Mesenchymal stem cell (in vitro differentiated cells and primary cell): ENCODE results near the gene HTR5A. TPM values are rescaled to one million over a fixed set of nuclear protein-coding genes. Genes with fewer than 3 reads are reported as not detected.

Experiments
- DNase-seq: peaks from one replicate; pipeline ENCODE4 v3.0.0-alpha.2; 2013
- H2AFZ ChIP-seq: one replicate; pipeline ENCODE4 v1.6.1; 2013; ENCODE audit warnings: low read depth, mild to moderate bottlenecking, control low read depth, inconsistent platforms, low read length, moderate library complexity
- H2AK5ac ChIP-seq: 2 replicates; pipeline ENCODE4 v1.6.1; 2013; ENCODE audit warnings: low read length, moderate library complexity, mild to moderate bottlenecking, inconsistent platforms; ENCODE audit not compliant: severe bottlenecking
- H2BK120ac ChIP-seq: one replicate; pipeline ENCODE4 v1.6.1; 2013; ENCODE audit warnings: low read depth, mild to moderate bottlenecking, inconsistent platforms, low read length, moderate library complexity
- H2BK12ac ChIP-seq, 2 experiments: one replicate each; pipeline ENCODE4 v1.6.1; 2013; ENCODE audit warnings: inconsistent platforms in 2 of 2, low read length in 2 of 2, mild to moderate bottlenecking in 2 of 2, moderate library complexity in 2 of 2, control low read depth in 1 of 2
- H2BK15ac ChIP-seq: one replicate; pipeline ENCODE4 v1.6.1; 2013; ENCODE audit warnings: mild to moderate bottlenecking, low read depth, inconsistent platforms; ENCODE audit not compliant: poor library complexity, severe bottlenecking
- H2BK5ac ChIP-seq: 2 replicates; pipeline ENCODE4 v1.6.1; 2013; ENCODE audit warnings: low read depth, mild to moderate bottlenecking, low read length, control low read depth, inconsistent platforms; ENCODE audit not compliant: poor library complexity, severe bottlenecking
- H3K14ac ChIP-seq, 2 experiments: one replicate each; pipeline ENCODE4 v1.6.1; 2013; ENCODE audit warnings: inconsistent platforms in 2 of 2, low read length in 2 of 2, control low read depth in 1 of 2, mild to moderate bottlenecking in 1 of 2, moderate library complexity in 1 of 2
- H3K18ac ChIP-seq, 2 experiments: one replicate each; pipeline ENCODE4 v1.6.1; 2013; ENCODE audit warnings: inconsistent platforms in 2 of 2, low read length in 2 of 2, control low read depth in 1 of 2, low read depth in 1 of 2, mild to moderate bottlenecking in 1 of 2
- H3K23ac ChIP-seq, 2 experiments: one replicate each; pipeline ENCODE4 v1.6.1; 2013; ENCODE audit warnings: inconsistent platforms in 2 of 2, low read length in 2 of 2, mild to moderate bottlenecking in 2 of 2, moderate library complexity in 2 of 2, control low read depth in 1 of 2
- H3K27ac ChIP-seq: 2 replicates; pipeline ENCODE4 v1.5.1; 2013; ENCODE audit warnings: mild to moderate bottlenecking, moderate library complexity, low read length, control low read depth, inconsistent platforms; ENCODE audit not compliant: poor library complexity, severe bottlenecking
- H3K27me3 ChIP-seq, 2 experiments: 2 replicates each; pipeline versions ENCODE4 v1.6.1 to v1.7.0; 2013; ENCODE audit warnings: low read length in 2 of 2, mild to moderate bottlenecking in 2 of 2, moderate library complexity in 2 of 2, control low read depth in 1 of 2, inconsistent platforms in 1 of 2; ENCODE audit not compliant: control insufficient read depth in 1 of 2, insufficient read depth in 1 of 2
- H3K36me3 ChIP-seq, 2 experiments: 2 replicates each; pipeline versions ENCODE4 v1.6.1 to v1.7.0; 2013; ENCODE audit warnings: low read length in 2 of 2, control low read depth in 1 of 2, inconsistent platforms in 1 of 2, low read depth in 1 of 2, mild to moderate bottlenecking in 1 of 2; ENCODE audit not compliant: insufficient read depth in 2 of 2, control insufficient read depth in 1 of 2
- H3K4ac ChIP-seq, 2 experiments: one replicate each; pipeline ENCODE4 v1.6.1; 2013; ENCODE audit warnings: inconsistent platforms in 2 of 2, low read length in 2 of 2, mild to moderate bottlenecking in 2 of 2, moderate library complexity in 2 of 2, control low read depth in 1 of 2, low read depth in 1 of 2
- H3K4me1 ChIP-seq: 2 replicates; pipeline ENCODE4 v1.6.1; 2013; ENCODE audit warnings: low read depth, low read length, control low read depth; ENCODE audit not compliant: control insufficient read depth, insufficient read depth
- H3K4me2 ChIP-seq: 2 replicates; pipeline ENCODE4 v1.6.1; 2013; ENCODE audit warnings: low read length, mild to moderate bottlenecking, inconsistent platforms; ENCODE audit not compliant: poor library complexity, severe bottlenecking
- H3K4me3 ChIP-seq, 2 experiments: 2 replicates each; pipeline versions ENCODE4 v1.5.1 to v1.7.0; 2013; ENCODE audit warnings: low read length in 2 of 2, mild to moderate bottlenecking in 2 of 2, control low read depth in 1 of 2, low read depth in 1 of 2; ENCODE audit not compliant: insufficient read depth in 1 of 2
- H3K79me1 ChIP-seq: replicated peaks from 2 replicates; pipeline ENCODE4 v1.6.1; 2013; ENCODE audit warnings: mild to moderate bottlenecking, control low read depth, low read length, inconsistent platforms; ENCODE audit not compliant: poor library complexity, severe bottlenecking
- H3K9ac ChIP-seq: 2 replicates; pipeline ENCODE4 v1.7.0; 2013; ENCODE audit warnings: mild to moderate bottlenecking, low read length, moderate library complexity
- H3K9me3 ChIP-seq: 2 replicates; pipeline ENCODE4 v1.7.0; 2013; ENCODE audit warnings: mild to moderate bottlenecking, low read length; ENCODE audit not compliant: control insufficient read depth
- H4K8ac ChIP-seq: one replicate; pipeline ENCODE4 v1.6.1; 2013; ENCODE audit warnings: inconsistent platforms, mild to moderate bottlenecking, low read length, moderate library complexity
- H4K91ac ChIP-seq: one replicate; pipeline ENCODE4 v1.6.1; 2013; ENCODE audit warnings: mild to moderate bottlenecking, low read length, inconsistent platforms
- WGBS: methylation state at CpG from one replicate; pipeline ENCODE4 v1.1.7; 2013; ENCODE audit warnings: mixed read lengths; 5-methylcytosine and 5-hydroxymethylcytosine counted together
- small RNA-seq: library from polyadenylated mRNA; stranded (forward); fragments of <200 nt; extraction: miRNeasy Mini kit (QIAGEN cat#:217004); gene quantifications from one replicate; pipeline ENCODE3, GENCODE V24; 2013; ENCODE audit warnings: low read depth

HTR5A gene

GRCh38 chr7:155136619-155137243 lies 66.6 kb downstream of the HTR5A start:
- Histone ChIP-seq H2BK5ac (no peak overlapping the region), H3K4me2 (no peak overlapping the region), H2AK5ac (no peak overlapping the region), H2BK15ac (no peak overlapping the region), H3K4ac (no peak overlapping the region), H3K79me1 (no peaks in the 10 kb centered on the region), H3K9ac (no peak overlapping the region), H3K4me1 (no peaks in the 10 kb centered on the region), H3K9me3 (no peaks in the 10 kb centered on the region), H2BK12ac (no peak overlapping the region), H3K4me3 (no peak overlapping the region), H4K91ac (no peak overlapping the region), H3K18ac (no peak overlapping the region), H4K8ac (no peak overlapping the region), H2BK120ac (no peak overlapping the region), H3K14ac (no peak overlapping the region), H3K27me3 (peaks cover 0 to 7% of the 10 kb centered on the region in 2 experiments), H3K23ac (no peak overlapping the region), H2AFZ (no peak overlapping the region), H3K36me3 (no peaks in the 10 kb centered on the region), H3K27ac (no peak overlapping the region)
- 39% methylated on average over 2 of the region's 4 CpGs for WGBS
- no peak for DNase-seq

Small RNA genes within 50 kb of the gene (small RNA-seq; reads per million reads assigned to genes)
- not detected for gene AC092628.1
